Measurements from ENCODE around the gene FAM193B.

Gene FAM193B

DNA sequence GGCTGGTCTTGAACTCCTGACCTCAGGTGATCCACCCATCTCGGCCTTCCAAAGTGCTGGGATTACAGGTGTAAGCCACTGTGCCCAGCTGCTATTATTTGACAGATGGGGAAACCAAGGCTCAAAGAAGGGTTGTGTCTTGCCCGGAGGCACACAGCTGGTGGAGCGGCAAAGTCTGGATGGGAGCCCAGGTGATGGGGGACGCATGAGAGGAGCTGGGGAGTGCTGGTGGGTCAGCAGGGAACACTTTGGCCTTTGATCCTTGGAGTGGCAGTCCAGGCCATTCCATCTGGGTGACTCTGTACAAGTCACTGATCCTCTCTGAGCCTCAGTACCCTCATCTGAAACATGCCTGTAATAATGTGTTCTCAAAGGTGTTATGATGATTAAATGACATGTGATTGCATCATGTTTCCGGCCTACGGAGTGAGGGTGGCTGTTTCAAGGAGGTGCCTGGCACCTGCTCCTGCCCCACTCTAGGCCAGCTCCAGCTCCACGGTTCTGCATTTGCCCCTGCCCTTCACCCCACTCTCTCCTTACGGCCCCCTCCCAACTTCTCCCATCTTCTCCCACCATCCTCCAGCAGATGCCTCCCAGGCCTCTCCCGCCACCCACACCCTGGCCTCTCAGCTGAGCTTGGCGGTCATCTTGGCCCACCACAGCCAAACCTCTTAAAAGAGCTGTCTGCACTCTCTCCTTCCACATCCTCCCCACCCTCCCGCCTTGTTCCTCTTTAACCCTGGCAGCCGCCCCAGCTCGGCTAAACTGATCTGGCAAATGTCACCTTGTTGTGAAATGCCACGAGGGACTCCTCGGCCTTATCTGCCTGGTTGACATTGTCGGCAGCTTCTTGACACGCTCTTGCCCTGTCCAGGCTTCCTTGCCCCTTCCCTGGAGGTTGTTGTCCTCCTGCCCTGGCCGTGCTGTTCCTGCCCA is 75.4 kb downstream of the FAM193B start:
- DNase-seq (ENCODE audit: low spot score in 2 of 2), result no peak
- Mint-ChIP-seq H3K27ac (ENCODE audit: low read depth) (peak overlapping the region; percentile 70), H3K4me3 (no peak overlapping the region), H3K4me1 (peaks cover 41% of the 10 kb centered on the region), H3K27me3 (peaks cover 7% of the 10 kb centered on the region), H3K9me3 (no peaks in the 10 kb centered on the region), H3K36me3 (ENCODE audit: insufficient read depth) (peaks cover 11% of the 10 kb centered on the region)
- peak; percentile 74 for ATAC-seq (replicated peaks; ENCODE audit: extremely low read depth, poor library complexity, severe bottlenecking)

DNA sequence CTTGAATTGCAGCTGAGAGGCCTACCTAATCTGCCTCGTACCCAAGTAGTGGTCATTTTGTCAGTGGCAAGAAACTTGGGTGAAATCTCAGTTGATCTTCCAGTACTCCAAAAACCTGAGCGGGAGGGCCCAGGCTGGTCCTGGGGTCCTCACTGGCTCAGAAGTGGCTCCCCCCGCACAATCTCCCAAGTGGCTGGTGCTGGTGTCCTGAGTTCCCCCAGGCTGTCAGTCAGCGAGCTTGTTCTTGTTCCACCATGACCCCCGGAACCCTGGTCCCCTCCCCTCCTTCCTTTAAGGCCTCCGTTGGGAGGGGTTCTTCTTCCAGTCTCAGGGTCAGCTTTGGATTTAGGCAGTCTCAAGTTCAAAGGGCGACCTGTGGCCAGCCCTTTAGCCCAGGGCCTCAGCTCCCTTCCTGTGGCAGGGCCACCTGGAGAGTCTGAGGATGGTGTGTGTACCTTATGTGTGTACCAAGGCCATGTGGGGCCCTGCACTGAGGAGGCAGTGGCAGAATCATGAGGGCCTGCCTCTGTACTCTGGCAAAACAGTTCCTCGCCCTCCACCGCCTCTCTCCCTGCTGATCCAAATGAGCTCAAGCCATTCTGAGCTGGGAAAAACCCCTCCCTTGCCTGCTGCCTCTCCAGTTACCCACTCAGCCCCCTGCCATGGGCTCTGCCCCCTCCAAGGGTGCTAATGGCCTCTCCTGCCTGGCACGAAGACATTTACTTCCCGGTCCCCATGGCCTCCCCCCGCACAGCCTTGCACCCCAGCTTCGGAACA is 76.5 kb downstream of the FAM193B start:
- peaks cover 9% of the 10 kb centered on the region for H3K27me3 Mint-ChIP-seq
- H3K4me1 Mint-ChIP-seq, result peaks cover 44% of the 10 kb centered on the region
- peaks cover 11% of the 10 kb centered on the region for H3K36me3 Mint-ChIP-seq (ENCODE audit: insufficient read depth)
- H3K9me3 Mint-ChIP-seq, result no peaks in the 10 kb centered on the region
- no peak overlapping the region for H3K4me3 Mint-ChIP-seq
- DNase-seq (ENCODE audit: low spot score in 2 of 2) (no peak), ATAC-seq (replicated peaks; ENCODE audit: extremely low read depth, poor library complexity, severe bottlenecking) (no peak)
- H3K27ac Mint-ChIP-seq (ENCODE audit: low read depth), result peak overlapping the region; percentile 70

DNA sequence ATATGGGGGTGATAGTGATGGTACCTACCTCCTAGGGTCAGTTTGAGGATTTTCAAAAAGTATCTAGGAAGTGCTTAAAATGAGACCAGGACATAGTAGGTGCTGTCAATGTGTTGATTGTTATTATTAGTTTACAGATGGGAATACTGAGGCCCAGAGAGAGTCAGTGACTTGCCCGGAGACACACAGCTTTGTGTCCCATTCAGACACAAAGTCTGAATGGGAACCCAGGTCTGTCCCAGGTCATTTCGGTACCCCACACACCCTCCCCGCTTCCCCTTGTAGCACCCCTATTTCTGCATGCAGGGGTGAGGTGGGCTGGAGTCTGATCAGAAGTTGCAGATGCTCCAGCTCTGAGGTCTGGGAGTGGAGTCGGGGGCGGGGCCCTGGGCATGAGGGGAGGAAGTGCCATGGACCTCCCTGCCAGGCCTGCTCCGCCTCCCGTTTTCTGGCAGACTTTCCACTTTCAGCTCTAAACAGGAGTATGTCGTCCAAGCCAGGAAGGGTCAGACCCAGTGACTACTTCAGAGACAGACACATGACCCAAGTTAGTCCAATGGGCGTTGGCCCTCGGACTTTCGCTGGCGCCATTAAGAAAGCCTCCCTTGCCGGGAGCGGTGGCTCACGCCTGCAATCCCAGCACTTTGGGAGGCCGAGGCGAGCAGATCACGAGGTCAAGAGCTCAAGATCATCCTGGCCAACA is 77.7 kb downstream of the FAM193B start:
- no peak overlapping the region for H3K27ac Mint-ChIP-seq (ENCODE audit: low read depth)
- H3K9me3 Mint-ChIP-seq, result no peaks in the 10 kb centered on the region
- peaks cover 9% of the 10 kb centered on the region for H3K27me3 Mint-ChIP-seq
- no peak overlapping the region for H3K4me3 Mint-ChIP-seq
- DNase-seq (ENCODE audit: low spot score in 2 of 2), result no peak
- peaks cover 13% of the 10 kb centered on the region for H3K36me3 Mint-ChIP-seq (ENCODE audit: insufficient read depth)
- peaks cover 51% of the 10 kb centered on the region for H3K4me1 Mint-ChIP-seq
- ATAC-seq (replicated peaks; ENCODE audit: extremely low read depth, poor library complexity, severe bottlenecking), result no peak

DNA sequence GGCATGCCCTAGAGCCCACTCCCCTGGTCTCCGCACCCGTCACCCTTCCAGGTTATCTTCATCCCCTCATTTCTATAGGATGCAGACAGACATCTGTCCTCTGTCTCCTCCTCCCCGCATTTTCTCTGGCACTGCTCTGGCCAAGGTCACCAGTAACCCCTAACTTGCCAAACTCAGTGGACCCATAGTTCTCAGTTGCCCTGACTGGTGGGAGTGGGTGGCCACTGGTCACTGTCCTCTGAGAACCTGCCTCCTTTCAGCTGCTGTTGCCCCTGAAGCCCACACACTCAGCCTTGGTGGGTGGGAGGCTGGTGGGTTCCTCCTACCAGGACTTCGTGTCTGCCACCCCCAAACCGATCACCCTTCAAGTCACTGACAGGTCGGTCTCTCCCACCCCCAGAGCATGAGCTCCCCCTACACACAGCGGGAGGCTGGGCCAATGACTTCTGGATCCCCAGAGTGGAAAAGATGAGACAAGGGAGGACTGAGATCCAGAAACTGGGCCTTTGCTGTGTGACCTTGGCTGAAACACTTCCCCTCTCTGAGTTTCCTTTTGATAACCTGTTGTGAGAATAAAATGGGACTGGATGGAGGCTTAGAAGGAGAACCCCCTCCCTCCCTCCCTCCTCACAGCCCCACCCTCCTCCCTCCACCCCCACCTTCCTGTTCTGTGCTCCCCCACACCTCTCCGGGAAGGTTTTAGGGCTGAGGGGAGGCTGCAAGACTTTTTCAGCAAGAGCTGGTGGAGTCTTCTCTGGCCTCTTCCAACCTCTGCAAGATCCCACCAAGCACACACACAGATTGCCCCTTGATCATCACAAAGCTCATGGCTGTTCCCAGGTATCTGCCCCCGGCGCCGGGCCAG is 78.6 kb downstream of the FAM193B start:
- no peak for ATAC-seq (replicated peaks; ENCODE audit: extremely low read depth, poor library complexity, severe bottlenecking)
- Mint-ChIP-seq H3K4me1 (peaks cover 57% of the 10 kb centered on the region), H3K27ac (ENCODE audit: low read depth) (peak overlapping the region; percentile 63), H3K36me3 (ENCODE audit: insufficient read depth) (peaks cover 11% of the 10 kb centered on the region), H3K4me3 (peak overlapping the region; percentile 89), H3K27me3 (peaks cover 9% of the 10 kb centered on the region), H3K9me3 (no peaks in the 10 kb centered on the region)
- no peak for DNase-seq (ENCODE audit: low spot score in 2 of 2)

DNA sequence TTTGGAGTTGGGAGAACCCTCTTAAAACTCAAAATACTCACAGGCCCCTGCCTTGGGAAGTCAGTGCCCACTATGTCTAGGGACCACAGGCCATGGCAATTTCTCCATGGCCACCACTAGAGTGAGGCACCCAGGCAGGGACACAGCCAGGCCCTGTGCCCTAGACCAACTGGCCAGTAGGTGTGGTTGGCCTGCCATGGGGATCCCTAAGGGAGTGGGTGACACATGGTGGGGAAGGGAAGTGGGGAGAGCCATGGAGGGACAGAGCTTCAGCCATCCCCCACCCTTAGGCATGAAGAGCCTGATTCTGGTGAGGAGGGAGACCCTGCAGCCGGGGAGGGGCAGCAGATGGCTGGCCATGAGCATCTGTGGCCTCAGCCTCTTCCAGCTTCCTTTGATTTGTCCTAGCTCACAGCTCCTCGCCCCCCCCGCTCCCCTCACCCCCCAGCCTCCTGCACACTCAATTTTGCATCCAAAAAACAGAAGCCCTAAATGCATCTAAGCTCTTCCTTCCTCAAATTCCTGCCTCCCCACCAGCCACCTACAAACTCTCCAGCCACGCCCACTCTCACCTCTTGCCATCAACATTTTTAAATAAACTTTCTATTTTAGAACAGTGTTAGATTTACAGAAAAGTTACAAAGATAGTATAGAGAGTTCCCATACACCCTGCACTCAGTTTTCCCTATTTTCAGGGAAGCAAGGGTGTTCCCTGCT is 79.4 kb downstream of the FAM193B start:
- H3K27ac Mint-ChIP-seq (ENCODE audit: low read depth), result peak overlapping the region; percentile 63
- ATAC-seq (replicated peaks; ENCODE audit: extremely low read depth, poor library complexity, severe bottlenecking) (no peak), DNase-seq (ENCODE audit: low spot score in 2 of 2) (no peak)
- H3K4me3 Mint-ChIP-seq, result peak overlapping the region; percentile 89
- H3K27me3 Mint-ChIP-seq, result peaks cover 9% of the 10 kb centered on the region
- H3K9me3 Mint-ChIP-seq, result no peaks in the 10 kb centered on the region
- peaks cover 11% of the 10 kb centered on the region for H3K36me3 Mint-ChIP-seq (ENCODE audit: insufficient read depth)
- peaks cover 63% of the 10 kb centered on the region for H3K4me1 Mint-ChIP-seq

DNA sequence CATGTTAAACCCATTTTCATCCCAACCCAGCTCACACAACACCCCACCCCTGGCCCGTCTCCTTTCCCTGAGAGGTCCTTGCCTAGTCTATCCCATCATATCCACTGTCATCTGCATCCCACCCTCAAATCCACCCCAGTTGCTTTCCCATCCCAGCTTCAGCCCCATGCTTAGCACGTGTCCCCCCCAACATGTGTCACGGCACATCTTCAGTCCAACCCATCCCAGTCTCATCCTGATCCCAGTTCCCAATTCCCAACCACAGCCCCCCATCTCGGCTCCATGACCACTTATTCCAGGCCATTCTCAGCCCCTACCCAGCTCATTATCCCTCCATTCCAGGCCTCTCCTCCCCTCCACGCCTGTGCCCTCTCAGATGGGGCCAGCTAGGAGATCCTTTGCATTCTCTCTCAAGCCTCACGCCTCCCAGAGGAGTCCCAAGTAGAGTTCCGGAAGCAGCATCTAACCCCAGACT is 80.3 kb downstream of the FAM193B start:
- Mint-ChIP-seq H3K9me3 (no peaks in the 10 kb centered on the region), H3K4me3 (peak overlapping the region; percentile 89), H3K27ac (ENCODE audit: low read depth) (peak overlapping the region; percentile 77), H3K36me3 (ENCODE audit: insufficient read depth) (peaks cover 9% of the 10 kb centered on the region), H3K4me1 (peaks cover 64% of the 10 kb centered on the region), H3K27me3 (peaks cover 9% of the 10 kb centered on the region)
- DNase-seq (ENCODE audit: low spot score in 2 of 2), result no peak
- no peak for ATAC-seq (replicated peaks; ENCODE audit: extremely low read depth, poor library complexity, severe bottlenecking)

DNA sequence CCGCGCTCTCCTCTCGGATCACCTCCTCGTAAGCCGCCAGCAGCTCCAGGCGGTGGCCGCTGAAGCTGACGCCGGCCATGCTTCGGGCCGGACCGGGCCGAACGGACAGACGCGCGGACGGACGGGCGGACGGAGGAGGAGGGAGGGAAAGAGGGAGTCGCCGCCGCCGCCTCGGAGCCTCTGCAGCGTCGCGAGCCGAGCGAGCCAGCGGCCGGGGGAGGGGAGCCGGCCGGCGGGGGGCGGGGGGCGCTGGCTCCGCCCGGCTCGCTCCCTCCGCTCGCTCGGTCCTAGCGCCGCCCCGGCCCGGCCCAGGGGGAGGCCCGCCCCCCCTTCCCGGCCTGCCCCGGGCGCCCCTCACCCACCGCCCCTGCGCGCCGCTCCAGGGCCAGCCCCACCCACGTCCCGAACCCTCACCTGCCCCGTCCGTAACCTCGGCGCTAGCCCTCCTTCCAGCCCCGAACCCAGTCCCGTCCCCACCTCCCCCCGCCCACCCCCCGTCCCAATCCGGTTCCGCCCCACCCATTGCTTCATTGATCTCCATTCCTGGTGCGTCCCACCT is 80.8 kb downstream of the FAM193B start, which contains the start of gene DBN1:
TSS of gene DBN1 (minus strand) at position 192 of the 559 bp plus-strand sequence. CDS start at position 79, 113 bp downstream.
- Mint-ChIP-seq H3K9me3 (no peaks in the 10 kb centered on the region), H3K27ac (ENCODE audit: low read depth) (peak within 1 kb of the TSS; percentile 77)

DNA sequence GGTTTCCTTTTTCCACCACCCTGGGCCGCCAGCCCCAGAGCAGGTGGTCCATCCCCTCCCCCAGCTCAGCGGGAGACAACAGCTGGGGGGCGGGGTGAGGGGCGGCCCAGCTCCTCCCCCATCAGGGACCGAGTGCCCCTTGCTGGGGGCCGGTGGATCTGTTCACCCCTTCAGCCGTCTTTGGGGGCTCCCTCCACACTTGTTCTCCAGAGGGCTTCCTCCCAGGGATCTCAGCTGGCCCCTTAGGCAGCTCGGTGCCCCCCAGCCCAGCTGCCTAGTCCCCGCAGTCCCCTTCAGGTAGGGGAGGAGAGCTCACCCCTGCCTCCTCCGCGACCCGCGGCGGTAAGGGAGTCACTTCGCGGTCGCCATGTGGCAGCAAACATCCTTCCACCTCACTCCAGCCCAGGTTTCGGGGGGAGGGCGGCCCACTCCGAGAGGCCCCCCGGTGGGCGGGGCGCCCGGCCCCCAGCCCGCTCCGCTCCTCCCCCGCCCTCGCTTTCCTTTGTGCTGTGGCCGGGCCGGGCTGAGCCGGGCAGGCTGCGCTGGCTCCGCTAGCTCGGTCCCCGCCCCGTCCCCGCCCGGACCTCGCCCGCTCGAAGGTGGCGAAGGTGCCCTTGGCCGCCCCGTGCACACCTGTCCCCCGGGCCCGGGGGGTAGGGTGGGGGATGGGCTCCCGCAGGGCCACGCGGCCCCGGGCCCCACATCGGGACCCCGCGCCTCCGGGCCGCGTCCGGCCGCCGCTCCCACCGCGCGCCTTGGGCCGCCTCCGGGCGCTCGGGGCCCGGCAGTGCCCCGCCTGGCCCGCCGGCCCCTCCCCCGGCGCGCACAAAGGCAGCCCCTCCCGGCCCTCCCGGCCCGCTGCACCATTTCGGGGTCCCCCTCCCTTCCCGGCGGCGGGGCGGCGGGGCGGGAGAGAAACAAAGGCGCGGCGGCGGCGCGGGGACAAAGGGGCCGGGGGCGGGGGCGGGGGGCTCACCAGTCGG is 81.6 kb downstream of the FAM193B start:
- ATAC-seq (replicated peaks; ENCODE audit: extremely low read depth, poor library complexity, severe bottlenecking) (peak; percentile 24), DNase-seq (ENCODE audit: low spot score in 2 of 2) (peak in 1 of 2 donors; percentile 45)
- Mint-ChIP-seq H3K27ac (ENCODE audit: low read depth) (no peak overlapping the region), H3K4me1 (peaks cover 61% of the 10 kb centered on the region), H3K27me3 (peaks cover 9% of the 10 kb centered on the region), H3K9me3 (no peaks in the 10 kb centered on the region), H3K4me3 (peak overlapping the region; percentile 89), H3K36me3 (ENCODE audit: insufficient read depth) (peaks cover 9% of the 10 kb centered on the region)

More for the DNA sequence above, 80.8 kb downstream of the FAM193B start, which contains the start of gene DBN1:
- H3K27me3 Mint-ChIP-seq, result peaks cover 9% of the 10 kb centered on the region
- ATAC-seq (replicated peaks; ENCODE audit: extremely low read depth, poor library complexity, severe bottlenecking) (peak; percentile 29), DNase-seq (ENCODE audit: low spot score in 2 of 2) (no peak)
- peaks cover 62% of the 10 kb centered on the region for H3K4me1 Mint-ChIP-seq
- H3K36me3 Mint-ChIP-seq (ENCODE audit: insufficient read depth), result peaks cover 9% of the 10 kb centered on the region
- H3K4me3 Mint-ChIP-seq, result peak within 1 kb of the TSS; percentile 89

DNA sequence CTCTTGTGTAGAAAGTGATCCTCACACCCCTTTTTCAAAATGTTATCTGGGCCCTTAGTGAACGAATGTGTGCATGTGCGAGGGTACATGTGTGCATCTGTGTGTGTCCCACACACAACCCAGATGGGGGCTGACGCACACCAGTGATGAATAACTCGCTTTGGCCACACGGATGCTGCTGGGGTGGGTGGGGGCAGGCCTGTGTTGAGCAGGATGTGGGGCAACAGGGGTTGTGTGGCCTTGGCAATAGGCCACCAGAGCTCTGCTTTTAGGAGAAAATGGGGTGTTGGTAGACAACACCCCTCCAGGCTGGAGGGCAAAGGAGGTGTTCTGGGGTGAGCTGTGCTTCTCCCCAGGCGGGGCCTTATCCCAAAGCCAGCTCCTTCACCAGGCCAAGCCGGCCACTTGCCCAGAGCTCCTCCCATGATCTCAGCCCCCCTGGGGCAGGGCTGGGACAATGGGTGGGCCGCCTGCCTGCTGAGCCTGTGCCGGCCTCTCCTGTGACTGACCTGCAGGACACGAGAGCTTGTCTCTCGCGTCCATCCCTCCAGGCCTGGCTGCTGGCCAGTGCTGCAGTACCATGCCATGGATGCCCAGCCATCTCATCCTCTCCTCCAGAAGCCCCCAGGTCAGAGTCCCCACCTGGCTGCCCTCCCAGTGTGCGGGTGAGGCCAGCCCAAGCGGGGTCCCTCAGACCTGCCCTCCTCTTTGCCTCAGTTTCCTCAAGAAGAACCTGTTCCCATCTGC is 82.6 kb downstream of the FAM193B start:
- Mint-ChIP-seq H3K27ac (ENCODE audit: low read depth) (no peak overlapping the region), H3K36me3 (ENCODE audit: insufficient read depth) (peaks cover 10% of the 10 kb centered on the region), H3K9me3 (no peaks in the 10 kb centered on the region), H3K4me3 (peak overlapping the region; percentile 59), H3K27me3 (peaks cover 9% of the 10 kb centered on the region), H3K4me1 (peaks cover 61% of the 10 kb centered on the region)
- ATAC-seq (replicated peaks; ENCODE audit: extremely low read depth, poor library complexity, severe bottlenecking) (peak; percentile 70), DNase-seq (ENCODE audit: low spot score in 2 of 2) (peak in 1 of 2 donors; percentile 37)
